OCI-LY7 (cell line): Measurements from ENCODE around the gene ZNF470. TPM values are rescaled to one million over a fixed set of nuclear protein-coding genes. Genes with fewer than 3 reads are reported as not detected.

Source experiments
- Bru-seq: library from RNA; stranded (reverse); fragments of 400-500 nt; gene quantifications from one replicate; lab custom pipeline; 2021; lab: Mats Ljungman, UMichigan
- BruChase-seq, 2 experiments: library from RNA; stranded (reverse); fragments of 400-500 nt; gene quantifications; one replicate each; lab custom pipeline; 2021; lab: Mats Ljungman, UMichigan
- BruUV-seq: library from RNA; stranded (reverse); fragments of 400-500 nt; replicated peaks from 2 replicates; lab custom pipeline; 2021; lab: Mats Ljungman, UMichigan
- CTCF ChIA-PET: fragments of 300-600 bp; sonication (Branson Sonifier 250); formaldehyde crosslinking; loops from one replicate; lab custom pipeline; 2022; ENCODE audit warnings: antibody characterized with exemption; ENCODE audit not compliant: unreplicated experiment; lab: Charles Lee
- POLR2A ChIA-PET: fragments of 300-600 bp; sonication (Branson Sonifier 250); formaldehyde crosslinking; loops from one replicate; lab custom pipeline; 2022; ENCODE audit warnings: antibody characterized with exemption; lab: Charles Lee
- DNase-seq: peaks from one replicate; pipeline ENCODE4 v3.0.0-alpha.2; 2015; ENCODE audit warnings: low spot score
- H2AFZ ChIP-seq: fragments of 200-600 bp; sonication (generic), shearing (Covaris generic); 2 replicates; pipeline ENCODE4 v1.6.1; 2014; ENCODE audit warnings: mild to moderate bottlenecking, antibody characterized with exemption, low read length, moderate library complexity
- H3K27ac ChIP-seq: fragments of 200-600 bp; sonication (generic); 2 replicates; pipeline ENCODE4 v1.5.1; 2014; ENCODE audit warnings: mixed run types, low read depth, mild to moderate bottlenecking, moderate library complexity, low read length, inconsistent platforms; ENCODE audit not compliant: poor library complexity, severe bottlenecking
- H3K36me3 ChIP-seq: fragments of 200-600 bp; sonication (generic); 2 replicates; pipeline ENCODE4 v1.6.1; 2014; ENCODE audit warnings: mild to moderate bottlenecking, antibody characterized with exemption, low read length, moderate library complexity, mixed read lengths; ENCODE audit not compliant: insufficient read depth
- H3K4me1 ChIP-seq: fragments of 200-600 bp; sonication (generic); 2 replicates; pipeline ENCODE4 v1.5.1; 2014; ENCODE audit warnings: mild to moderate bottlenecking, low read length; ENCODE audit not compliant: insufficient read depth, poor library complexity, severe bottlenecking
- H3K4me2 ChIP-seq: fragments of 200-600 bp; sonication (generic); 2 replicates; pipeline ENCODE4 v1.6.1; 2014; ENCODE audit warnings: mild to moderate bottlenecking, low read length
- H3K4me3 ChIP-seq: fragments of 200-600 bp; sonication (generic); 2 replicates; pipeline ENCODE4 v1.5.1; 2014; ENCODE audit warnings: mild to moderate bottlenecking, low read depth, low read length; ENCODE audit not compliant: poor library complexity, severe bottlenecking
- H3K79me2 ChIP-seq: fragments of 200-600 bp; sonication (generic); 2 replicates; pipeline ENCODE4 v1.6.1; 2016; ENCODE audit warnings: low read depth, mild to moderate bottlenecking, low read length, moderate library complexity, mixed read lengths; ENCODE audit not compliant: insufficient read depth
- H3K9me2 ChIP-seq: fragments of 200-600 bp; sonication (generic); 2 replicates; pipeline ENCODE4 v1.6.1; 2016; ENCODE audit warnings: mild to moderate bottlenecking, low read length, mixed read lengths; ENCODE audit not compliant: insufficient read depth
- H3K9me3 ChIP-seq: fragments of 200-600 bp; sonication (generic); 2 replicates; pipeline ENCODE4 v1.6.1; 2014; ENCODE audit warnings: mild to moderate bottlenecking, mixed run types, low read length, mixed read lengths
- H4K20me1 ChIP-seq: fragments of 200-600 bp; sonication (generic); 2 replicates; pipeline ENCODE4 v1.6.1; 2014; ENCODE audit warnings: mild to moderate bottlenecking, antibody characterized with exemption, low read length, moderate library complexity, mixed read lengths; ENCODE audit not compliant: insufficient read depth
- EZH2phosphoT487 ChIP-seq: fragments of 200-600 bp; sonication (generic); IDR thresholded peaks from 2 replicates; pipeline ENCODE4 v1.6.1; 2018; ENCODE audit warnings: low read depth, borderline replicate concordance, mild to moderate bottlenecking, mixed run types, antibody characterized with exemption, low read length, moderate library complexity, mixed read lengths
- intact Hi-C: fragments of 100-400 bp; cut with micrococcal nuclease; formaldehyde crosslinking; loops from one replicate; pipeline ENCODE4 v1.10.0; 2022; ENCODE audit not compliant: unreplicated experiment
- long read RNA-seq: library from polyadenylated mRNA; stranded (forward); transcript quantifications from one replicate; pipeline ENCODE4 v2.0.0, GENCODE V29; 2022
- total RNA-seq, 2 experiments: library from RNA; depleted of rRNA in 1 of 2; stranded (reverse); fragments of >200 nt in 1 of 2; shearing (Covaris generic) in 1 of 2; gene quantifications; 2 replicates each; pipeline ENCODE4 v1.2.3, GENCODE V29; 2014 to 2022
- TF ChIP-seq, protein P1 (sequence below): fragments of 200-600 bp; sonication (generic); conservative IDR thresholded peaks from 2 replicates; pipeline ENCODE4 v1.5.1; 2014; ENCODE audit warnings: mild to moderate bottlenecking, antibody characterized with exemption, low read length, moderate library complexity, mixed read lengths

The ZNF470 gene
- total RNA-seq (2014; rRNA removed; shearing (Covaris generic)) (0.54 and 1.1 TPM in 2 replicates), total RNA-seq (2022) (0.92 and 1.2 TPM in 2 replicates), Bru-seq, nascent RNA (percentile 34 among the genes with signal in this experiment), BruChase-seq, experiment 1, labeled RNA remaining after a 6-hour chase (percentile 27 among the genes with signal in this experiment), BruChase-seq, experiment 2, labeled RNA remaining after a 2-hour chase (percentile 35 among the genes with signal in this experiment)
- long read RNA-seq, partial matches to known transcripts = 0 of 1 reads
- long read RNA-seq, other reads (novel, unspliced or antisense) = 1 of 1 reads

DNA sequence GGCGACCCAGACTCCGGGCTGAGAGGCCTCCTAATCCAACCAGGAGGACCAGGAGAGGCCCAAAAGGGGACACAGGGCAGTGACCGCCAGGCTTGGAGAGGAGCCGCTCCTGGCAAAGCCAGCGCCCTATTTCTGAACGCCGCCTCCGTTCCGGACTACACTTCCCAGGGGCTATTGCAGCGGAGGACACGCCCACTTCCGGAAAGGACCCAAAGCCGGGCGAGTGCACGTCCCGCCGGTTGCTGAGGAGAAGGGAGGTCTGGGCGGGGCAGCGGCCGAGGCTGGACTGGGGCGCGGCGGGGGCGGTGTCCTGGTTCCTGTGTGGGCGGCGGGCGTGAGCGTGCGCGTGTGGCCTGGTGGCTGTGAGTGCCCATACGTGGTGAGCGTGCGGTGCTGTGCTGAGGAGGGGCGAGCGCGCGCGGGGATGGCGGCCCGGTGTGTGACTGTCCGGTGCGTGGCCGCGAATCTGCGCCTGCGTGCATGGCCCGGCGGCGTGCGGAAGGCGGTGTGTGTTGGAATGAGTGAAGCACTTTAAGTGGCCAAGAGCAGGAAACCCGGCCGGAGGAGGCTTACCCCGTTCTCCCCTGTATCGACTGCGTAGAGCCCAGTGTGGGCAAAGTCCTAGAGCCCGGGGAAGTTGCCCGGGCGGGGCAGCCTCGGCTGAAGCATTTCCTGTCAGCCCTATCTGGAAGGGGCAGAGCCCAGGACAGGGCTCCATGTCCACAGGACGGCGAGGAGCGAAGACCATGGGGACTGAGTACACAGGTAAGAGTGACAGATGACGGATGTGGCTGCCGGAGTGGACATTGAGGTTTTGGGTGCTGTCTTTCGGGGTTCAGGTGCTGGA is at the start of gene ZNF470:
Gene ZNF470 (plus strand): TSS at position 195 of the 847 bp plus-strand sequence. CDS start 2,844 bp downstream, outside the sequence.
- Histone ChIP-seq H4K20me1 (no peaks in the 10 kb centered on the region), H3K9me3 (peaks cover 14% of the 10 kb centered on the region), H3K79me2 (no peaks in the 10 kb centered on the region), H3K27ac (no peak within 1 kb of the TSS), H2AFZ (peak within 1 kb of the TSS; percentile 97), H3K9me2 (no peaks in the 10 kb centered on the region), H3K4me3 (peak within 1 kb of the TSS; percentile 76), H3K4me2 (peak within 1 kb of the TSS; percentile 55), H3K36me3 (no peaks in the 10 kb centered on the region), H3K4me1 (no peaks in the 10 kb centered on the region)
- ChIA-PET CTCF (no interaction called here), POLR2A (no interaction called here)
- intact Hi-C loops = no loop called here
- TF ChIP-seq EZH2phosphoT487 = no peak
- TF ChIP-seq, protein P1, sequence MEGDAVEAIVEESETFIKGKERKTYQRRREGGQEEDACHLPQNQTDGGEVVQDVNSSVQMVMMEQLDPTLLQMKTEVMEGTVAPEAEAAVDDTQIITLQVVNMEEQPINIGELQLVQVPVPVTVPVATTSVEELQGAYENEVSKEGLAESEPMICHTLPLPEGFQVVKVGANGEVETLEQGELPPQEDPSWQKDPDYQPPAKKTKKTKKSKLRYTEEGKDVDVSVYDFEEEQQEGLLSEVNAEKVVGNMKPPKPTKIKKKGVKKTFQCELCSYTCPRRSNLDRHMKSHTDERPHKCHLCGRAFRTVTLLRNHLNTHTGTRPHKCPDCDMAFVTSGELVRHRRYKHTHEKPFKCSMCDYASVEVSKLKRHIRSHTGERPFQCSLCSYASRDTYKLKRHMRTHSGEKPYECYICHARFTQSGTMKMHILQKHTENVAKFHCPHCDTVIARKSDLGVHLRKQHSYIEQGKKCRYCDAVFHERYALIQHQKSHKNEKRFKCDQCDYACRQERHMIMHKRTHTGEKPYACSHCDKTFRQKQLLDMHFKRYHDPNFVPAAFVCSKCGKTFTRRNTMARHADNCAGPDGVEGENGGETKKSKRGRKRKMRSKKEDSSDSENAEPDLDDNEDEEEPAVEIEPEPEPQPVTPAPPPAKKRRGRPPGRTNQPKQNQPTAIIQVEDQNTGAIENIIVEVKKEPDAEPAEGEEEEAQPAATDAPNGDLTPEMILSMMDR = no peak
- BruUV-seq = no TSS peak
- DNase-seq = peak; percentile 80

DNA sequence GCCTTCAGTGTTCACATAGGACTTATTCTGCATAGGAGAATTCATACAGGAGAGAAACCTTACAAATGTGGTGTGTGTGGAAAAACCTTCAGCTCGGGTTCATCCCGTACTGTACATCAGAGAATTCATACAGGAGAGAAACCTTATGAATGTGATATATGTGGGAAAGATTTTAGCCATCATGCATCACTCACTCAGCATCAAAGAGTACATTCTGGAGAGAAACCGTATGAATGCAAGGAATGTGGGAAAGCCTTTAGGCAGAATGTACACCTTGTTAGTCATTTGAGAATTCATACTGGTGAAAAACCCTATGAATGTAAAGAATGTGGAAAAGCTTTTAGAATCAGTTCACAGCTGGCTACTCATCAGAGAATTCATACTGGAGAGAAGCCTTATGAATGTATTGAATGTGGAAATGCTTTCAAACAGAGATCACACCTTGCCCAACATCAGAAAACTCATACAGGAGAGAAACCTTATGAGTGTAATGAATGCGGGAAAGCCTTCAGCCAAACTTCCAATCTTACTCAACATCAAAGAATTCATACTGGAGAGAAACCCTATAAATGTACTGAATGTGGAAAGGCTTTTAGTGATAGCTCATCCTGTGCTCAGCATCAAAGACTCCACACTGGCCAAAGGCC is 41.9 kb upstream of the ZNF470 start:
- H3K27ac ChIP-seq = no peak overlapping the region
- DNase-seq = no peak
- intact Hi-C loops = no loop called here
- no peak overlapping the region for H3K4me3 ChIP-seq
- ChIA-PET CTCF (no interaction called here), POLR2A (no interaction called here)
- no peak overlapping the region for H3K4me2 ChIP-seq
- TF ChIP-seq, protein P1 = no peak
- TF ChIP-seq EZH2phosphoT487 = no peak
- no TSS peak for BruUV-seq
- H3K9me3 ChIP-seq = peaks cover 20% of the 10 kb centered on the region; the same call in 1 of the 2 replicates
- H3K79me2 ChIP-seq = no peaks in the 10 kb centered on the region
- no peak overlapping the region for H2AFZ ChIP-seq
- H4K20me1 ChIP-seq = no peaks in the 10 kb centered on the region
- H3K36me3 ChIP-seq = no peaks in the 10 kb centered on the region
- no peaks in the 10 kb centered on the region for H3K9me2 ChIP-seq
- no peaks in the 10 kb centered on the region for H3K4me1 ChIP-seq
